ENCODE results near the gene RHOB. TPM values are rescaled to one million over a fixed set of nuclear protein-coding genes. Genes with fewer than 3 reads are reported as not detected.
A peak's percentile ranks its signal among the peaks of the same experiment; 100 is the strongest.

Gene RHOB
- total RNA-seq: 1,000 to 10,000 TPM in 1 of 4 donors, 100 to 1,000 TPM in 3; 242 to 1,280 (median 486) TPM

- DNase-seq: peak; percentile 98 to 99
- peak within 1 kb of the TSS; percentile 89 to 97 for H3K4me3 ChIP-seq
- intact Hi-C loops (cut with DNase I; ENCODE audit: low total_unique reads): no loop called here
- H3K9me3 ChIP-seq: no peaks in the 10 kb centered on the region
- H3K27me3 ChIP-seq: no peaks in the 10 kb centered on the region
- TF ChIP-seq, protein P1, sequence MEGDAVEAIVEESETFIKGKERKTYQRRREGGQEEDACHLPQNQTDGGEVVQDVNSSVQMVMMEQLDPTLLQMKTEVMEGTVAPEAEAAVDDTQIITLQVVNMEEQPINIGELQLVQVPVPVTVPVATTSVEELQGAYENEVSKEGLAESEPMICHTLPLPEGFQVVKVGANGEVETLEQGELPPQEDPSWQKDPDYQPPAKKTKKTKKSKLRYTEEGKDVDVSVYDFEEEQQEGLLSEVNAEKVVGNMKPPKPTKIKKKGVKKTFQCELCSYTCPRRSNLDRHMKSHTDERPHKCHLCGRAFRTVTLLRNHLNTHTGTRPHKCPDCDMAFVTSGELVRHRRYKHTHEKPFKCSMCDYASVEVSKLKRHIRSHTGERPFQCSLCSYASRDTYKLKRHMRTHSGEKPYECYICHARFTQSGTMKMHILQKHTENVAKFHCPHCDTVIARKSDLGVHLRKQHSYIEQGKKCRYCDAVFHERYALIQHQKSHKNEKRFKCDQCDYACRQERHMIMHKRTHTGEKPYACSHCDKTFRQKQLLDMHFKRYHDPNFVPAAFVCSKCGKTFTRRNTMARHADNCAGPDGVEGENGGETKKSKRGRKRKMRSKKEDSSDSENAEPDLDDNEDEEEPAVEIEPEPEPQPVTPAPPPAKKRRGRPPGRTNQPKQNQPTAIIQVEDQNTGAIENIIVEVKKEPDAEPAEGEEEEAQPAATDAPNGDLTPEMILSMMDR (IDR thresholded peaks at IDR 0.05): peak in 1 of 4 experiments; percentile 31
- peak; percentile 58 to 99 for TF ChIP-seq POLR2A (IDR thresholded peaks at IDR 0.05)
- H3K4me1 ChIP-seq: no peaks in the 10 kb centered on the region
- peak within 1 kb of the TSS; percentile 96 to 97 for H3K27ac ChIP-seq
- no peaks in the 10 kb centered on the region for H3K36me3 ChIP-seq
Observed at GRCh38 chr2:20446917-20447436, at the start of gene RHOB. Gene RHOB (plus strand): TSS chr2:20447074. CDS start chr2:20447466, 392 bp downstream.

GRCh38 chr2:20397811-20398447, 48.9 kb upstream of the RHOB start:
- H3K9me3 ChIP-seq: no peaks in the 10 kb centered on the region
- H3K27me3 ChIP-seq: no peaks in the 10 kb centered on the region
- no peaks in the 10 kb centered on the region for H3K36me3 ChIP-seq
- no peak overlapping the region for H3K4me3 ChIP-seq
- intact Hi-C loops (cut with DNase I; ENCODE audit: low total_unique reads): no loop called here
- DNase-seq: no peak
- TF ChIP-seq POLR2A (IDR thresholded peaks at IDR 0.05): no peak
- TF ChIP-seq, protein P1 (IDR thresholded peaks at IDR 0.05): no peak
- no peaks in the 10 kb centered on the region for H3K4me1 ChIP-seq
- H3K27ac ChIP-seq: no peak overlapping the region

- TF ChIP-seq, protein P1 (IDR thresholded peaks at IDR 0.05): no peak
- TF ChIP-seq POLR2A (IDR thresholded peaks at IDR 0.05): no peak
- Histone ChIP-seq H3K27ac (no peak overlapping the region), H3K4me3 (no peak overlapping the region), H3K27me3 (no peaks in the 10 kb centered on the region), H3K4me1 (no peaks in the 10 kb centered on the region), H3K9me3 (no peaks in the 10 kb centered on the region), H3K36me3 (no peaks in the 10 kb centered on the region)
- DNase-seq: no peak
- intact Hi-C loops (cut with DNase I; ENCODE audit: low total_unique reads): no loop called here
Observed at GRCh38 chr2:20398956-20399567, 47.8 kb upstream of the RHOB start.

- no peak overlapping the region for H3K4me3 ChIP-seq
- no peak for DNase-seq
- H3K4me1 ChIP-seq: no peaks in the 10 kb centered on the region
- no peak overlapping the region for H3K27ac ChIP-seq
- no peak for TF ChIP-seq POLR2A (IDR thresholded peaks at IDR 0.05)
- TF ChIP-seq, protein P1 (IDR thresholded peaks at IDR 0.05): no peak
- no peaks in the 10 kb centered on the region for H3K27me3 ChIP-seq
- H3K9me3 ChIP-seq: no peaks in the 10 kb centered on the region
- H3K36me3 ChIP-seq: no peaks in the 10 kb centered on the region
- intact Hi-C loops (cut with DNase I; ENCODE audit: low total_unique reads): no loop called here
Observed at GRCh38 chr2:20400306-20400705, 46.6 kb upstream of the RHOB start.

- no peaks in the 10 kb centered on the region for H3K27me3 ChIP-seq
- DNase-seq: no peak
- intact Hi-C loops (cut with DNase I; ENCODE audit: low total_unique reads): no loop called here
Observed at GRCh38 chr2:20400787-20401488, 45.9 kb upstream of the RHOB start.

More at GRCh38 chr2:20400787-20401488, 45.9 kb upstream of the RHOB start:
- Histone ChIP-seq H3K4me3 (no peak overlapping the region), H3K27ac (no peak overlapping the region), H3K4me1 (no peaks in the 10 kb centered on the region), H3K36me3 (no peaks in the 10 kb centered on the region), H3K9me3 (no peaks in the 10 kb centered on the region)
- no peak for TF ChIP-seq POLR2A (IDR thresholded peaks at IDR 0.05)
- TF ChIP-seq, protein P1 (IDR thresholded peaks at IDR 0.05): no peak

Data from uterus (tissue), 4 donors.